Sigmoid colon (tissue), 7 donors: ENCODE measurements around the gene SLC6A4. TPM values are rescaled to one million over a fixed set of nuclear protein-coding genes. Genes with fewer than 3 reads are reported as not detected.

ENCODE experiments used
- DNase-seq: peaks from one replicate; pipeline ENCODE4 v3.0.0-alpha.2; 2019
- H3K27ac ChIP-seq, 4 donors: fragments of 200-600 bp; sonication (generic); one replicate each; pipeline ENCODE4 v1.5.1; 2016 to 2019; ENCODE audit warnings: mild to moderate bottlenecking in 1 of 4
- H3K27me3 ChIP-seq, 3 donors: fragments of 200-600 bp; sonication (generic); one replicate each; pipeline ENCODE4 v1.5.1; 2019; ENCODE audit warnings: mild to moderate bottlenecking in 1 of 3
- H3K36me3 ChIP-seq, 4 donors: fragments of 200-600 bp; sonication (generic); one replicate each; pipeline ENCODE4 v1.5.1; 2016 to 2019
- H3K4me1 ChIP-seq, 4 donors: fragments of 200-600 bp; sonication (generic); one replicate each; pipeline ENCODE4 v1.5.1; 2017 to 2019
- H3K4me3 ChIP-seq, 4 donors: fragments of 200-600 bp; sonication (generic); one replicate each; pipeline ENCODE4 v1.5.1; 2017 to 2019; ENCODE audit warnings: mild to moderate bottlenecking in 2 of 4, moderate library complexity in 1 of 4
- H3K9me3 ChIP-seq, 4 donors: fragments of 200-600 bp in 3 of 4; sonication (generic) in 3 of 4; one replicate each; pipeline versions ENCODE4 v1.5.1 to v1.6.1; 2013 to 2019
- CTCF ChIP-seq, 4 experiments: fragments of 450-650 bp in 3 of 4; fragments of 200-600 bp in 1 of 4; IDR thresholded peaks; one replicate each; pipeline ENCODE4 v1.5.1; 2016 to 2019; ENCODE audit warnings: antibody characterized with exemption in 4 of 4, mild to moderate bottlenecking in 3 of 4, moderate library complexity in 2 of 4
- EP300 ChIP-seq, 4 donors: sonication (generic); formaldehyde crosslinking; IDR thresholded peaks; one replicate each; pipeline ENCODE4 v1.6.1; 2017; ENCODE audit warnings: antibody characterized with exemption in 4 of 4
- POLR2A ChIP-seq, 2 donors: fragments of 450-650 bp; IDR thresholded peaks; one replicate each; pipeline ENCODE4 v1.6.1; 2016; ENCODE audit warnings: antibody characterized with exemption in 2 of 2, mild to moderate bottlenecking in 2 of 2, moderate library complexity in 2 of 2
- POLR2AphosphoS5 ChIP-seq, 4 donors: sonication (generic); formaldehyde crosslinking; IDR thresholded peaks; one replicate each; pipeline ENCODE4 v1.6.1; 2017; ENCODE audit warnings: antibody characterized with exemption in 4 of 4
- WGBS, 2 donors: extraction: QIAGEN DNeasy Blood & Tissue Kit; methylation state at CpG; one replicate each; pipeline ENCODE4 v1.1.7; 2013; 5-methylcytosine and 5-hydroxymethylcytosine counted together
- intact Hi-C: fragments of 100-400 bp; cut with DNase I; formaldehyde crosslinking; loops from one replicate; pipeline ENCODE4 v1.15.1; 2023
- polyA plus RNA-seq, 3 donors: library from polyadenylated mRNA; stranded (reverse); fragments of 200-250 nt; gene quantifications; one replicate each; pipeline ENCODE4 v1.2.3, GENCODE V29; 2013
- total RNA-seq, 4 donors: library from RNA; depleted of rRNA; stranded (reverse); fragments of >200 nt; gene quantifications; one replicate each; pipeline ENCODE4 v1.1.0, GENCODE V29; 2016
- donor health status: healthy with polysubstance abuse.
- donor health status: Bipolar disorder and iron deficiency.
- donor health status: healthy.

SLC6A4 gene
- total and polyA plus RNA-seq, 7 donors, result 0.20 to 0.36 TPM; not detected in 5

GRCh38 chr17:30172560-30172959, 62.9 kb downstream of the SLC6A4 start:
- Histone ChIP-seq H3K27me3 (no peaks in the 10 kb centered on the region), H3K27ac (no peak overlapping the region), H3K4me3 (no peak overlapping the region), H3K9me3 (no peaks in the 10 kb centered on the region), H3K4me1 (no peaks in the 10 kb centered on the region), H3K36me3 (peaks cover 0 to 20% (median 5%) of the 10 kb centered on the region in 4 donors)
- intact Hi-C loops, result no loop called here
- TF ChIP-seq POLR2AphosphoS5 (IDR thresholded peaks at IDR 0.05), result no peak
- no peak for TF ChIP-seq CTCF (IDR thresholded peaks at IDR 0.05)
- no peak for TF ChIP-seq EP300 (IDR thresholded peaks at IDR 0.05)
- TF ChIP-seq POLR2A (IDR thresholded peaks at IDR 0.05), result no peak
- DNase-seq, result no peak
- 97 to 100% methylated on average over 1 of the region's 1 CpG for WGBS, 2 donors

GRCh38 chr17:30170415-30170987, 65.0 kb downstream of the SLC6A4 start:
- intact Hi-C loops, result no loop called here
- H3K9me3 ChIP-seq, result no peaks in the 10 kb centered on the region
- TF ChIP-seq POLR2AphosphoS5 (IDR thresholded peaks at IDR 0.05), result no peak
- TF ChIP-seq CTCF (IDR thresholded peaks at IDR 0.05), result no peak
- TF ChIP-seq EP300 (IDR thresholded peaks at IDR 0.05), result no peak
- no peak for TF ChIP-seq POLR2A (IDR thresholded peaks at IDR 0.05)
- H3K36me3 ChIP-seq, result peaks cover 0 to 20% (median 2%) of the 10 kb centered on the region in 4 donors
- H3K4me3 ChIP-seq, result no peak overlapping the region
- no peaks in the 10 kb centered on the region for H3K27me3 ChIP-seq
- DNase-seq, result no peak
- no peak overlapping the region for H3K27ac ChIP-seq
- H3K4me1 ChIP-seq, result peaks cover 0 to 7% (median 0%) of the 10 kb centered on the region in 4 donors

GRCh38 chr17:30165960-30166359, 69.5 kb downstream of the SLC6A4 start:
- TF ChIP-seq POLR2A (IDR thresholded peaks at IDR 0.05) (no peak), CTCF (IDR thresholded peaks at IDR 0.05) (no peak), POLR2AphosphoS5 (IDR thresholded peaks at IDR 0.05) (no peak), EP300 (IDR thresholded peaks at IDR 0.05) (no peak)
- peaks cover 0 to 14% (median 0%) of the 10 kb centered on the region in 4 donors for H3K36me3 ChIP-seq
- intact Hi-C loops, result no loop called here
- no peak for DNase-seq
- H3K27me3 ChIP-seq, result no peaks in the 10 kb centered on the region
- peaks cover 0 to 21% (median 11%) of the 10 kb centered on the region in 4 donors for H3K4me1 ChIP-seq
- no peak overlapping the region for H3K4me3 ChIP-seq
- 65 to 80% methylated on average over 1 of the region's 1 CpG for WGBS, 2 donors
- no peak overlapping the region for H3K27ac ChIP-seq
- H3K9me3 ChIP-seq, result no peaks in the 10 kb centered on the region

- no peak for DNase-seq
- Histone ChIP-seq H3K36me3 (peaks cover 0 to 14% (median 0%) of the 10 kb centered on the region in 4 donors), H3K4me1 (peaks cover 0 to 25% (median 15%) of the 10 kb centered on the region in 4 donors), H3K9me3 (no peaks in the 10 kb centered on the region), H3K27ac (no peak overlapping the region), H3K4me3 (no peak overlapping the region), H3K27me3 (no peaks in the 10 kb centered on the region)
- TF ChIP-seq POLR2AphosphoS5 (IDR thresholded peaks at IDR 0.05) (no peak), CTCF (IDR thresholded peaks at IDR 0.05) (no peak), EP300 (IDR thresholded peaks at IDR 0.05) (no peak), POLR2A (IDR thresholded peaks at IDR 0.05) (no peak)
- 86 to 91% methylated on average over 3 of the region's 3 CpGs for WGBS, 2 donors
- intact Hi-C loops, result no loop called here
Observed at GRCh38 chr17:30165147-30165546, 70.3 kb downstream of the SLC6A4 start.

GRCh38 chr17:30164531-30164930, 71.0 kb downstream of the SLC6A4 start:
- 96 to 97% methylated on average over 4 of the region's 4 CpGs for WGBS, 2 donors
- no peak overlapping the region for H3K4me3 ChIP-seq
- H3K27me3 ChIP-seq, result no peaks in the 10 kb centered on the region
- H3K4me1 ChIP-seq, result peaks cover 0 to 25% (median 15%) of the 10 kb centered on the region in 4 donors
- peaks cover 0 to 18% (median 0%) of the 10 kb centered on the region in 4 donors for H3K36me3 ChIP-seq
- TF ChIP-seq POLR2AphosphoS5 (IDR thresholded peaks at IDR 0.05), result no peak
- TF ChIP-seq POLR2A (IDR thresholded peaks at IDR 0.05), result no peak
- TF ChIP-seq CTCF (IDR thresholded peaks at IDR 0.05), result no peak
- TF ChIP-seq EP300 (IDR thresholded peaks at IDR 0.05), result no peak
- no peaks in the 10 kb centered on the region for H3K9me3 ChIP-seq
- no peak for DNase-seq
- intact Hi-C loops, result no loop called here
- H3K27ac ChIP-seq, result no peak overlapping the region
